GM13976 (cell line): ENCODE data around the gene C6orf89.

Experiments
- DNase-seq: peaks from one replicate; pipeline ENCODE4 v3.0.0; 2012; ENCODE audit warnings: low spot score
- in situ Hi-C: fragments of 300-500 bp; cut with MboI; formaldehyde crosslinking; loops from one replicate; pipeline ENCODE4 v1.12.0; 2022; ENCODE audit warnings: low sequenced_read_pairs, mixed read lengths, inconsistent platforms; ENCODE audit not compliant: unreplicated experiment
- TF ChIP-seq, protein P1 (sequence below): IDR thresholded peaks from 2 replicates; pipeline ENCODE4 v1.5.1; 2012; ENCODE audit warnings: borderline replicate concordance, mild to moderate bottlenecking; ENCODE audit not compliant: insufficient read depth; ENCODE audit errors: extremely low read depth, missing control alignments, control extremely low read depth

Gene C6orf89

DNA sequence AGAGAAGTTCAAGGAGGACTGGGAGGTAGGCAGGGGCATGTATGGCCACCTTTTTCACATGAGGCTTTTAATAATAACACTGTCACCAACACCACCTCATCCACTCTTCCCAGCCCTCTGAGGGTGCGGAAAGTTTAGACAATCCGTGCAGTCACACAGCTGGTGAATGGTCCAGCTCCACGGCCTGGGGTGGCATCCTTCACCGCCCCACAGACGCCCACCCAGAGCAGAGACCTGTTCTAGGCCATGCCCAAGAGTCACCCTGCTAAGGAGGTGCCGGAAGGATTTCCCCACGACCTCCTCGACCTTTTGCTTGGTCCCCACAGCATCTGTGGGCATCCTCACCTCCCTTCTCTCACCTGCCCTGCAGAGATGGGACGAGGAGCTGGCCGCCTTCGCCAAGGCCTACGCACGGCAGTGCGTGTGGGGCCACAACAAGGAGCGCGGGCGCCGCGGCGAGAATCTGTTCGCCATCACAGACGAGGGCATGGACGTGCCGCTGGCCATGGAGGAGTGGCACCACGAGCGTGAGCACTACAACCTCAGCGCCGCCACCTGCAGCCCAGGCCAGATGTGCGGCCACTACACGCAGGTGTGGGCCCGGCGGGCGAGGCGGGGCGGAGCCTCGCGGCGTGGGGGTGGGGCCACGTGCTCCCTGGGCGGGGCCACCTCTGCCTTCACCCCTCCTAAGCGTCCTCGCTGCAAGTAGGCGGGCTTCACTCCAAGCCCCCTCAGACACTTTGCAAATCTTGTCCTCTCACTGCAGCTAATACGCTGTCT, 73.2 kb downstream of the C6orf89 start:
- in situ Hi-C loops: no loop called here
- no peak for DNase-seq
- TF ChIP-seq, protein P1, sequence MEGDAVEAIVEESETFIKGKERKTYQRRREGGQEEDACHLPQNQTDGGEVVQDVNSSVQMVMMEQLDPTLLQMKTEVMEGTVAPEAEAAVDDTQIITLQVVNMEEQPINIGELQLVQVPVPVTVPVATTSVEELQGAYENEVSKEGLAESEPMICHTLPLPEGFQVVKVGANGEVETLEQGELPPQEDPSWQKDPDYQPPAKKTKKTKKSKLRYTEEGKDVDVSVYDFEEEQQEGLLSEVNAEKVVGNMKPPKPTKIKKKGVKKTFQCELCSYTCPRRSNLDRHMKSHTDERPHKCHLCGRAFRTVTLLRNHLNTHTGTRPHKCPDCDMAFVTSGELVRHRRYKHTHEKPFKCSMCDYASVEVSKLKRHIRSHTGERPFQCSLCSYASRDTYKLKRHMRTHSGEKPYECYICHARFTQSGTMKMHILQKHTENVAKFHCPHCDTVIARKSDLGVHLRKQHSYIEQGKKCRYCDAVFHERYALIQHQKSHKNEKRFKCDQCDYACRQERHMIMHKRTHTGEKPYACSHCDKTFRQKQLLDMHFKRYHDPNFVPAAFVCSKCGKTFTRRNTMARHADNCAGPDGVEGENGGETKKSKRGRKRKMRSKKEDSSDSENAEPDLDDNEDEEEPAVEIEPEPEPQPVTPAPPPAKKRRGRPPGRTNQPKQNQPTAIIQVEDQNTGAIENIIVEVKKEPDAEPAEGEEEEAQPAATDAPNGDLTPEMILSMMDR: no peak

DNA sequence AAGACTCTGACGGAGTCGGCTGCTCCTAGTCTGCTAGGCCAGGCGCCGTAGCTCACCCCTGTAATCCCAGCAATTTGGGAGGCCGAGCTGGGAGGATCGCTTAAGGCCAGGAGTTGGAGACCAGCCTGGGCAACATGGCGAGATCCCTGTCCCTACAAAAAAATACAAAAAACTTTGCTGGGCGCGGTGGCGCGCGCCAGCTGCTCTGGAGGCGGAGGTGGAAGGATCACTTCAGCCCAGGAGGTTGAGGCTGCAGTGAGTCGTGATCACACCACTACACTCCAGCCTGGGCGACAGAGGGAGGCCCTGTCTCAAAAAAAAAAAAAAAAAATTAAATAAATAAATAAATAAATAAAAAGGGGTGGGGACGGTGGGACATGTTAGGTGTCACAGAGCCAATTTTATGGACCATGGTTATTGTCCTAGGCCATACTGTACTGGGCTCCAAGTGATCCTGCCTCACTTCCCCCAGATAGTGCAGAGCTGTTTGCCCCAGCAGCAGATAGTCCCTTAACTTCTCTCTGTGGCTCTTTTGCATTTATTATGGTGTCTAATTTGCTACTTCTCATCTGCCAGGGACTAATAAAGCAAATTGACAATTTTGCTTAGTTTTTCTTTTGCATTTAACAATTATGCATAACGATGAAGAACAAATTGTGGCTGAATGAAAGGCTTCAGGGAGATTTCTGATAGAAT, 74.0 kb downstream of the C6orf89 start:
- in situ Hi-C loops: no loop called here
- TF ChIP-seq, protein P1: no peak
- DNase-seq: no peak

- DNase-seq: no peak
- in situ Hi-C loops: no loop called here
- TF ChIP-seq, protein P1: no peak
These were observed 76.0 kb downstream of the C6orf89 start for GRCh38 chr6:36961441-36962435.

- TF ChIP-seq, protein P1: no peak
- in situ Hi-C loops: no loop called here
- DNase-seq: peak; percentile 91
These were observed 77.1 kb downstream of the C6orf89 start for GRCh38 chr6:36962874-36963273.

- DNase-seq: peak; percentile 71
- in situ Hi-C loops: no loop called here
- TF ChIP-seq, protein P1: no peak
These were observed 77.9 kb downstream of the C6orf89 start for GRCh38 chr6:36963451-36964290.

- in situ Hi-C loops: no loop called here
These were observed 78.6 kb downstream of the C6orf89 start for GRCh38 chr6:36964349-36964748.

More at GRCh38 chr6:36964349-36964748, 78.6 kb downstream of the C6orf89 start:
- TF ChIP-seq, protein P1: no peak
- no peak for DNase-seq
